ENCODE measurements around the gene IL34. TPM values are rescaled to one million over a fixed set of nuclear protein-coding genes. Genes with fewer than 3 reads are reported as not detected.

IL34 gene
- total RNA-seq, 1 donor from 2014 or later: 3.7 TPM

DNA sequence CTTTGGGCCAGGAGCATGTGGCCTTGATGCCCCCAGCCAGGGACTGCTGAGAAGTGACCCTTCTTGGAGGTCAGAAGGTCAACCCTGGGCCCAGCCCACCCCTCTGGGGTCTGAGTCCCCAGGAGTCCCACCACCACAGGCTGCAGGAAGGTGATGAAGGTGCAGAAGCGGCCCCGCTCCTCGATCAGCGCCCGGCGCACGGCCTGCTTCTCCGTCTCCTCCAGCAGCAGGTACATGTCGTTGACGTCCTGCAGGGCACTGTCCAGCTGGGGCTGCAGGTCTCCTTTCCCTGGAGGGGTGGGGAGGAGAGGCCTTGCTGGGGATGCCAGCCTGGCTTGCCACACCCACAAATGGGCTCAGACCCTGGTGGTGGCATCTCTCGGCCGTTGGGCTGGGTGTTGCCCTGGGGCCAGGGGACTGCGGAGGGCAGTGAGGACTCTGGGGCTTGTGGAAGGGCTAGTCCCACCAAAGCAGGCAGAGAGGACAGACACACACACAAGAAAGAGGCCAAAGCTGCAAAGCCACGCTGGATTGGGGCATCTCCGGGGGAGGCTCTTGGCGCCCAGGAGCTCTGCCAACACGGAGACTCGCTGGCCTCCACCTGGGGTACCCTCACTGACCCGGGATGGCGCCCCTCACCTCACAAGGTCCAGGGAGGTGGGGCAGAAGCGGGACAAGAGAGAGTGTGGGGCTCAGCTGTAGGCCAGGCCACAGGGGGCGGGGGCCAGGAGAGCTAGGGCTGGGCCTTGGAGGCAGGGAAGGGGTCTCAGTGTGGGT lies 31.9 kb downstream of the IL34 start:
- no peak for DNase-seq (ENCODE audit: low spot score)

DNA sequence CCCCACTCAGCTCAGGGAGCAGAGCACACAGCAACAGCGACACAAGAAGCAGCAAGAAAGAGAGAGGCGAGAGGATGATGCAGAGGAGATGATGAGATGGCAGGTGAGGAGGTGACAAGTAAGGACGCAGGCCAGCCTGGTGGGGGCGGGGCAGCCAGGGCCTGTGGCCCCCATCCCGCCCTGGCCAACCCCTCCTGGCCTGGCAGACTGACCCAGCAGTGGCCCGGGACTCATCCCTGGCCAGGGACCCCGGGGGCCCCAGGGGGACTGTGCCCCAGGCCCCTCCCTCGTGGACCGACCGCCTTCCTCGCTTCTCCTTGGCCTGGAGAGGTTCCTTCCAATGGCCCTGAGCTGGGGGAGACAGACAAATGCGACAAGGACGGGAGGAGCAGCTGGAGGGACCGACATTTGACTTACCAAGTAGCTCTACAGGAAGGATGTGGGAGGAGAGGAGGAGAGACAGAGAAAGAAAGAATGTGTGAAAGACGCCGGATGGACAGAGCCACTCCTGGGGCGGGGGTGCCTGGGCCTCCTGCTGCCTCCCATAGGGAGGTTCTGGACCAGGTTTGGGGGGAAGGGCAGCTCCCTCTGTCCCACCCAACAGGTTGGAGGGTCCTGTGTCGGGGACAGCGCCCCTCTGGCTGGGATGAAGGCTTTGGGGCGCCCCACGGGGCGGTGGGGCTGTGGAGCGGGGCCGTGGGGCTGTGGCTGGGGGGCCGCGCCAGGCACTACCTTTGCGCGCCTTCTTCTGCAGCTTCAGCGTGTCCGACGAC lies 32.7 kb downstream of the IL34 start:
- DNase-seq (ENCODE audit: low spot score): no peak

DNA sequence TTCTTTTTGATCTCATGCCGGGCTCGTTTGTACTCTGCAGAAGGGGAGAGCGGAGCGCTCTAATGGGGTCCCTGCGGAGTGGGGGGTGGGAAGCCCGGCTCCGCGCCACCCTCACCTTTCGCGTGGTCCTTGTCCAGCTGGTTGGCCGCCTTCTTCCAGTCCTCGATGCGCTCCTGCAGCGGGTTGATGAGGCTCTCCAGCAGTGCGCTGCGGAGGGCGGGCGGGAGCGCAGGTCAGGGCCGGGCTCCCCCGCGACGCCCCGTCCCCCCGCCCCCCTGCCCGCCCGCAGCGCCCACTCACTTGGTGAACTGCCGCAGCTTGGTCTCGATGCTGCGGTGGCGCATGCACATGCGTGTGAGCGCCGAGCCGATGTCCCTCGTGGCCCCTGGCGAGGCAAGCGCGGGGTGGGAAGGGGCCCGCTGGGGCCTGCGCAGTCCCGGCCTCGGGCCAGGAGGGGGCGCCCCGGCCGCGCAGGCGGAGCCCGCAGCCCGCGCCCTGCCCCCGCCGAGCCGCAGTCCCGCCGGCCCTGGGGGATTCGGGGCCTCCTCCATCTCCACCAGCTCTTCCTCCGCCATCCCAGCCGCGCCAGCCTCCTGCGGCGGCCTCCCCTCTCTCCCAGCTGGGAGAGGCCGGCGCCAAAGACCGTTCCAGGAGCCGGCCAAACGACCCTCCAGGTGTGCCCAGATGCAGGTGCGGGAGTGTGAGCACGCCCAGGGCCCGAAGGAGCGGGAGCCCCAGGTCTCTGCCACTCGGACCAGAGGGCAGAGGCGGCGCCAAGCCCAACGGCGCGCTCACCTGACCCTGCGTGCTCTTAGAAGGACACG lies 33.5 kb downstream of the IL34 start:
- no peak for DNase-seq (ENCODE audit: low spot score)

DNA sequence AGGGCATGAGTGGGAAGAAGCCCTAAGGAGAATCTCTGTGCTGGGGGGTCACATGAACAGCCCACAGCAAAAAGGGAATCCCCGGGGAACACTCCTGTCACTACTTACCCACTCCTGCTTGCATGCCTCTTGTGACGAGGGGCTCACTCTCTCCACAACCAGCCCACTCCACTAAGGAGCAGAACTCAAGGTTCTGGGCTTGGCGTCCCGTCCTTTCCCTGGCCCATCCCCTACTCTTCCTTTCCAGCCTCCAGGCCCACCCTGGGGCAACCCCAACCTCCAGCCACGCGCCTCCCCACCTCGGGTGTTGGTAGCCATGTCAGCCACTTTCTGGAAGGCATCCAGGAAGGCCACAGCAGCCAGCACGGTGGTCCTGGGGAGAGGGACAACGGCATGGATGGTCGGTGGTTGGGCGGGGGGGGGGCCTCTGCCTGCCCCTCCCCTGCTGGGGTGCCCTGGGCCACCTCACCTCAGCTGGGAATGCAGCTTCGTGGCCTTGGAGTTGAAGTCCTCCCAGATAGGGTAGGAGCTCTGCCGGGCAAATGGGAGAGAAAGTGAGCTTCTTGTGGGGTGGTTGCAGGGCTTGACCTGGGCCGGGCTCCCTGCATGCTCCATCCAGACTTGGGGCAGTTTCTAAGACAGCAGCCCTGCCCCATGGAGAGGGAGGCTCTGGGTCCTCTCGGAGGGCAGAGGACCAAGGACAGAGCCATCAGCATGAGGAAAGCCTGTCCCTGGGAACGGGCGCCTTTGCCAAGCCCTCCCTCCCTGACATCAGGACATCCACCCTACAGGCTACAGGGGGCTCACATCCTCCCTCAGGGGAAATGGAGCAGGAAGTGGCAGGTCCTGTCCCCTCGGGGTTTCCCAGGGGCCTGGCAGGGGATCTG lies 34.4 kb downstream of the IL34 start:
- DNase-seq (ENCODE audit: low spot score): no peak

DNA sequence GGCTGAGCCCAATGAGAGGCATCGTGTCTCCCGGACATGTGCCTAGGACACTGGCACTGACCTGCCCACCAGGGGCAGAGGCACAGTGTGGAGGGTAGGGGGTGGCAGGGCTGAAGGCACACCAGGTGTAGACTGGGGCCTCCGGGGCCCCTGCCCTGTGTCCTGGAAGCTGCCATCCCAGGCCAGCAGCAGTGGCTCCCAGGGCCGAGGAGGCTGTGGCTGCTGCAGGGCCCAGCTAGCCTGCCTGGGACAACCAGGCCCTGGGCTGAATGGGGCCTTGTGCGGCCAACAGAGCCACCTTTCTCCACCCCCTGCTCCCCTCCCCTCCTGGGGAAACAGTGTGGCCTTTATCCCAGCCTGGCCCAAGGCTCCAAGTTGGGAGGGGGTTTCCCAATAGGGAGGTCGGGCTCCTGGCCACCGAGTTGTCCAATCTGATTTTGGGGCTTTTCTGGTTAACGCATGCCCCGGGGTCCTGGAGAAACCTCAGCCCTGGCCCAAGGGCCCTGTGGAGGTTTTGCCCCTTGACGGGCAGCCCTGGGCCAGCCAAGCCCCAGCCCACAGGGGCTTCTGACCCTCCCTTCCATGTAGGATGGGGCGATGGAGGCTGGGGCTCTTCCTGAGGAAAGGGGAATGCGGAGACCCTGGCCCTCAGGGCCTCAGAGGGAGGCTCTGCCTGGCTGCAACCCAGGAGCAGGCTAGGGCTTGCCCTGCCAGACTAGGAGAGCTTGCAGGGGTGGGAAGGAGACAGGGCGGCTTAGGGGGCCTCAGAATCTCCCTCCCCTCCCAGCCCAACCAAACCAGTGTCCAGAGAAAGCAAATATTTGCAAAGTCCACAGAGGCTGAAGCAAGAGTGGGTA lies 35.3 kb downstream of the IL34 start:
- no peak for DNase-seq (ENCODE audit: low spot score)

DNA sequence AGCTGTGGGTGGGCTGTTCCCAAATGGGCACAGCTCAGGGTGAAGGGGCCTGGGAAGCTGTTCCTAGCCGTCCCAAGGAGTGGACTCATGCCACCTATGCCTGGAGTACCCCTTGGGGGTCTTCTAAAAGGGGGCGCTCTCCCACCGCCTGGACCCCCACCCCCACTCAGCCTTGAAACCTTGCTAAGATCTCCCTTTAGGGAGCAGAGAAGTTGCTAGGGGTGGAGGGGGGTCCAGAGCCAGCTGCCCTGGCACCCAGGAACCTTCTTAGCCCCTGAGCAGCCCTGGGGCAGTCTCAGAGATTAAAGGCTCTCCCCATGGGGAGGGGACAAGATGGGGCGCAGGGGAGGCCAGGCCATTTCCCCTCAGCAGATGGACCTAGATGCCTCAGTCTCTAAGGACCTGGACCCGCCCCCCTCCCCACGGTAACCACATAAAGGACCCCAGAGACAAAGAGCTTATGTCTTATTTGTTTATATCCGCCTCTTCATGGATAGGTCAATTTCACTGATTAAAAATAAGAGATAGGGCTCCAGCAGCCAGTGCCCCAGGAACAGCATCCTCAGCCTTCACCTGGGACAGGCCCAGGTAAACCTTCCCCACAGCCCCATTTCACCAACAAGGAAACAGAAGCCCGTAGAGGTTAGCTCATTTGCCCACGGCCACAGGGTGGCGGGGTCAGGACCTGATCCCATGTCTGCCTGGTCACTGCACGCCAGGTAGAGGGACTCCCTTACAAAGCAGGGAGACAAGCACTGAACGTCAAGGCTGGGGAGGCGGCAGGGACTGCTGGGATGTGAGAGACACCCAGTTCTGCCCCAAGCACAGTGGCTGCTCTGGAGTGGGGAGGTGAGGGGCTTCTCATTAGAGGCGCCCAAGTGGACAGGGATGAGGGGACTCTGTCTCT lies 36.1 kb downstream of the IL34 start:
- DNase-seq (ENCODE audit: low spot score): no peak

DNA sequence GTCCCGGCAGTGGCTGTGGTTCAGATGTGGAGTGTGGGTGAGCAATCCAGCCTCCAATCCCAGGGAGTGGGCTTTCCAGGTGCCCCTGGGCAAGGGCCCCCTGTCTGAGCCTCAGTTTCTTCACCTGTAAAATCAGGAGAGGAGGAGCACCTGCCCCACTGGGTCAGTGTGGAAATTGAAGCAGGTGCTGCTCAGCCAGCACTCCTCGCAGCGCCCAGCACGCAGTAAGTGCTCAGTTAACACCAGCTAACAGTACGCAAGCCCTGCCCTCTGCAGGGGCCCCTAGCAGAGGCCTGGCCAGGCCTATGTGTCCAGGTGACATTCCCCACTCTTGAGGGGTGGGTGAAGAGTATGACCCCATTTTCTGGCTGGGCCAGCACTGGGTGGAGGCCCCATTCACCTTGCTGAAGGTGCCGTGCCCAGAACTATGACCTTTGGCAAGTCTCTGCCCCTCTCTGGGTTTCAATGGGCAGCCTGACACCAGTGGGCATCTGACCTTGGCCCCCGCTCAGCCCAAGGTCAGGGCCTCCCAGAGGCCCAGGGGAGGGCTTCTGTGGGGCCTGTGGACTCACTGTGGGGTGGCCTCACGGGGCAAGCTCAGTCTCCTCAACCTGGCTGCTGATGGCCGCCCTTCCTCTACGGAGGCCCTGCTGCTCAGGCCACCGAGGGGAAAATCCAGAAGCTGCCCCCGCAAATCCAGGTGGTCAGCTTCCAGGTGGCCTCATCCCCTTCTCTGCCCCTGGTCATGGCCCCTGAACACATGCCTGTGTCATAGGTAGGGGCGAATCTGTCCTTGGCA lies 37.0 kb downstream of the IL34 start:
- no peak for DNase-seq (ENCODE audit: low spot score)

DNA sequence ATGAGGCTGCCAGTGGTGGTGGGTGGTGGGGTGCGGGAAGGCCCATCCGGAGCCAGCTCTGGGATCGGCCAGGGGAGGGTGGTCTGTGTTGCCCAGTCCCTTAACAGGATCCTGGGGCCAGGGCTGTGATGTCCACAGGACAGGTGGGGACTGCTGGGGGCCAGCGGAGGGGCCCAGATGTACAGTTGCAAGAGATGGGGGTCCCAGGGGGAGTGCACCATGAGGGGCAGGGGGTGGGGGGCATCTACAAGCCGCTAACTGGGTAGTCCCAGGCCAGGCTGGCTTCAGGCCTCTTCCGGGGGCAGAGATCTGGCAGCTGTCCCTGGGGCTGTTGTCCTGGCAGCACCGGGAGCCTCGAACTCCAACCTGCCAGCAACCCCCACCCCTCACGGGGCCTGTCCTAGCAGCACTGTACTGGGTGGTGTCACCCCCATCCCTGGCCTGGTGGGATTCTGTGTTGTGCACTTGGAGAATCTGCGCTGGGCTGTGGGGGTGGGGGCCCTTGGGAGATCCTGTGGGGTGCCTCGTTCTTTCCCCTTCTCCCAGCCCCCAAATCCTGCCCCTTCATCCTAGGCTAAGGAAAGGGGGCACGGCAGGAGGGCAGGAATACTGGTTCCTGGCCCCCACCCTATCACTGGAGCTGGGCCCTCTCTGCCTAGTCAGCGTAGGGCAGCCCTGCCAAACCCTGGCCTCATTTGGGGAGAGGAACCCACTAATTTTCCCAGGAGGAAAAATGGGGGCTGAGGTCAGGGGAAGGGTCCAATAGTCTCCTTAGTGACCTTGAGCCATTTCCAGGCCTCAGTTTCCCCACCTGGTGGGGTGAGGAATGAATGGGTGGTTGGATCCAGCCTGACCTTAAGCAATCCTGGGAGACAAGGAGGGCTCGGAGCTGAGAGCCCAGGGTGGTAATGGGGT lies 38.0 kb downstream of the IL34 start:
- no peak for DNase-seq (ENCODE audit: low spot score)

DNA sequence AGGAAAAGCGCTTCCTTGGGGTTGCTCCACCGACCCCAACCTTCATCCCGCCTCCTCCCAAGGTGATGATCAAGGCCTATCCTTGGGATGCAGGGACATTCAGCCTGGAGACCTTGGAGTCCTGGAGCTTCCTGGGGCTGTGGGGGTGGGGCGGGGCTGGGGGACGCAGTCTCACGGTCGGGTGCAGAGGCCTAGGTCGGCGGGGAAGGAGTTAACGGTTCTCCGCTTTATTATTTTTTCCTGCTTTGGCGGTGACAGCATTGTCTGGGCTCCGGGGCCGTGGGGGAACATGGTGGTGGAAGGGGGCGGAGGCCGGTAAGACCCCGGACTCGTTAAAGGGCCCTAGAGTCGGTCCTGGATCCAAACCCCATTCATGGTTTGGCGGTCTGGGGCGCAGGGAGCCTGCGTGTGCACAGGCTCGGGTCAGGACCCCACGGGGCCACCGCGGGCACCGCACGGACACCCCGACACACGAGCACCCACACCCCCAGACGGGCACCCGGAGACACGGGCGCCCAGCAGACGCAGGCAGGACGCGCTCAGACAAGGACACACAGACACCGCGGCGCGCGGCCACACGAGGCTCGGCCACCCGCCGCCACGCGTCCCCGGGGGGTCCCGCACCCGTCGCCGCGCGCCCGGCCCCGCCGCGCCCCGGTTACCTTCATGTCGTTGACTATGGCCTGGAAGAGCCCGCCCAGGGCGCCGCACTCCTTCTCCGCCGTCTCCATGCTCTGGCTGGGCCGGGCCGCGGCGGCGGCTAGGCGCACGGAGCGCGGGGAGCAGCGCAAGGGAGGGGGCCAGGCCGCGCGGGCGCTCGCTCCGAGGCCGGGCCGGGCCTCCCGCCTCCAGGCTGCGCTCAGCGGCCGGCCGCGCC lies 38.9 kb downstream of the IL34 start:
- DNase-seq (ENCODE audit: low spot score): no peak

DNA sequence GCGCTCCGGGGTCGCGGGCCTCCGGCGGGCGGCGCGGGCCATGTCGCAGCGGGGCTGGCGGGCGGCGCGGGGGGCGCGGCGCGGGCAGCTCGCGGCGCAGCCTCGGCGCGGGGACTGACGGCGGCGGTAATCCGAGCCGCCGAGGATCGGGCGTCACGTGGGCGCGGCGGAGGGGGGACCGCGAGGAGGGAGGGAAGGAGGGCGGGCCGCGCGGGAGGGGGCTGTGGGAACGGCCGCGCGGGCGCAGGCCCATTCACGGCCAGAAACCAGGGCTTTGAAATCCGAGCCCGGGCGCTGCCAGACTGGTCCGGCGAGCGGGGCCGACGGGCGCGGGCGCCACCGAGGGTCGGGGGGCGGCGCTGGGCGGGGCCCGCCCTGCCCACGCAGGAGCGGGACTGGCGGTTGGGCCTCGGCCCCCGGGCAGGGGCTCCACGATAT lies 39.6 kb downstream of the IL34 start, which contains the start of gene MTSS2:
Gene MTSS2, minus strand, starts transcription at position 116 of the 438 bp plus-strand sequence. CDS start 262 bp downstream, outside the sequence.
- peak; percentile 91 for DNase-seq (ENCODE audit: low spot score)

DNA sequence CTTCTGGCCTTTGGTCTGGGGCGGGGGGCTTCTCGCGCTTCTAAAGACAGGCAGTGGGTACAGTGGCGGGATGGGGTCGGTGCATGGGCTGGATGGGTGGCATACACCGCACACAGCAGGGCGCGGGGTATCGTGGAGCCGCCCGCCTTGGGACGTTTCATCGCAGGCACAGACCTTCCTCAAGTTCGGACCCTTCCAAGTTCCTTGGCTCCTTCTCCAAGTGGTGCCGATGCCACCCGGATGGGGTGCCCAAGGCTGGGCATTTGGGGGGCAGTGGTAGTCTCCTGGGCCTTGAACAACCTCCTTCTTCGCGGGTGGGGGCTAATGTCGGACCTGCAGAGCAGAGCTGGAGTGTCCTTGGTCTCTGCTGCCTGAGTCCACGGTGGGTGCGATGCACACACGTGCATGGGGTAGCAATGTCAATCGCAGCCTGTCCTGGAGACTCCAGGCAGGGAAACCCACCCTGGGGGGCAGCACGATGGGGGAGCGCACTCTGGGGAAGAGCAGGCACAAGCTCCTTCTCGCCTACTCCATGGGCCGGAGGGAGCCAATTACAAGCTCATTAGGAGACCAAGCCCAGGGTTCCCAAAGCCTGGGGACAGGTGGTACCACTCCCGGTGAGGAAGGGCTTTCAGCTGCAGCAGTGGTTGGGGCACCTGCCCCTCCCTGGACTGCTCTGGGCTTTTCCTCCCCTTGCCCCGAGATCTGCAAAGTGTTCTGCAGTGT lies 40.2 kb downstream of the IL34 start:
- DNase-seq (ENCODE audit: low spot score): no peak

DNA sequence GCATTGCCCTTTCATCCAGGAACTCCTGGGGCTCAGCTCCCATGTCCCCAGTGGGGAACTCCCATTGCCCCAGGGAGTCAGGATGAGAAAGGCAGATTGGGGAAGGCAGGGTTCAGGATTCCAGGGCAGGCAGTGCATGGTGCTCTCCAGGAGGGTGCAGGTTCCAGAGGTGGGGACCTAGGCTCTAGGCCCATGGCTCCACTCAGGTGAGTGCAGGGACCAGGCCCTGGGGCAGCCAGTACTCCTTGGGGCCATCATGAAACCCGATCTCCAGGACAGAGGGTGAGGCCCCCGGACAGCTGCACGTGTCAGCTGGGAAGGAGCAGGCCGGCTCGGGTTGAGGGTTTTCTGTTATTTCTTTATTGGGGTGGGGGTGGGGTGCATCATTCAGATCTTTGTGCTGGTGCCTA lies 40.7 kb downstream of the IL34 start:
- no peak for DNase-seq (ENCODE audit: low spot score)

DNA sequence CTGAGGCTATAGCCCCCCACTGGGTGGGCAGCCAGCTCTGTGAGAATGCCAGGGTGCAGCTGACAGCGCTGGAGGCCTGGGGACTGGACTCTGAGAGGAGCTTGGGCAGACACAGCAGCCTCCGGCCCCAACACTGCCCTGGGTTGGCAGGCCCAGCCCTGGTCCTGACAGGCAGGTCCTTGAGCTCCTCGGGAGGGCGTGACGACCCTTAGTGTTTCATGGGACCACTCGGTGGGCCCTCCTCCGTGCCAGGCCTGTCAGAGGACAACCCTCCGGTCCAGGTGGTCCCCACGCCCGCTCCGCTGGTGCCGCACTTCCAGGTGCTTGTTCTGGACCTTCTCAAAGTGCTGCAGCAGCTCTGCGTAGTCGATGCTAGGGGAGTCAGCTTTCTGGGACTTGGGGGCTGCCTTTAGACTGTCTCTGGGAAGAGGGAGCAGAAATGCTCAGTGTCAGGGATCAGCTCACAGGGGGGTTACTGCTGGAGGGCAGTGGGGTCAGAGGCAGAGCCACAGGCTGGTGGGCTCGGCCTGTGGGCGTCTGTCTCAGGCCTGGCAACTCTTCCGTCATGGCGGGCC lies 41.4 kb downstream of the IL34 start:
- no peak for DNase-seq (ENCODE audit: low spot score)

DNA sequence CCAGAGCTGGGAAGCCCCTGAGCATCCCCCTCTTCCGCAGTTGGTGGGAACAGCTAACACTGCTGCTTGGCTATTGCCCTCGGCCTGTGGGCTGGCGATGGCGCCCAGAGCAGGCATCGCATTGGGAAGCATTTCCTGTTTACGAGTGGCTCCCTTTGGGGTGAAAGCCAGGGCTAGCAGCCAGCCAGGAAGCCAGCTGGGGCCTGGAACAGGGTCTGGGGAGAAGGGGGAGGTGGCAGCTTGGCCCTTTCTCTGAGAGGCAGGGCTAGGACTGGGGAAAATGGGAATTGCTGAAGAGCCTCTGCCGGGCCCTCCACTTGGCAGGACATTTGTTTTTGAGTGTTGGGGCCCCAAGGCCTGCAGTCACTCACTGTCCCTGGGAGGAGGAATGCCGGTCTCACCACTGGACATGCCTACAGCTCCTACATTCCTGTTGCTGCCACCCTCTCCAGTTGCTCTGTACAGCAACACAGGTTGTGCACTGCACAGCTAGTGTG lies 41.9 kb downstream of the IL34 start:
- DNase-seq (ENCODE audit: low spot score): no peak

Data from ureter (tissue), 1 donor.